Neural progenitor cell (in vitro differentiated cells): ENCODE results near the gene MELTF.

ENCODE experiments used
- CTCF ChIP-seq: fragments of 200-600 bp; sonication (generic); IDR thresholded peaks from 2 replicates; pipeline ENCODE4 v1.5.1; 2017; ENCODE audit warnings: antibody characterized with exemption, mild to moderate bottlenecking
- EZH2 ChIP-seq: fragments of 200-600 bp; sonication (generic); IDR thresholded peaks from 2 replicates; pipeline ENCODE4 v1.6.1; 2017; ENCODE audit warnings: antibody characterized with exemption, mild to moderate bottlenecking, moderate library complexity
- EZH2phosphoT487 ChIP-seq: fragments of 200-600 bp; sonication (generic); IDR thresholded peaks from 2 replicates; pipeline ENCODE4 v1.6.1; 2017; ENCODE audit warnings: antibody characterized with exemption

GRCh38 chr3:197021231-197021630 lies 8.4 kb downstream of the MELTF start:
- TF ChIP-seq CTCF (no peak), EZH2 (no peak), EZH2phosphoT487 (no peak)
